GM18861 (cell line): ENCODE measurements around the gene NRG2.

Experiments
- ATAC-seq: cut with Tn5 transposase; IDR thresholded peaks from one replicate; pipeline ENCODE4 v1.9.1; 2021; ENCODE audit not compliant: unreplicated experiment

NRG2 gene

DNA sequence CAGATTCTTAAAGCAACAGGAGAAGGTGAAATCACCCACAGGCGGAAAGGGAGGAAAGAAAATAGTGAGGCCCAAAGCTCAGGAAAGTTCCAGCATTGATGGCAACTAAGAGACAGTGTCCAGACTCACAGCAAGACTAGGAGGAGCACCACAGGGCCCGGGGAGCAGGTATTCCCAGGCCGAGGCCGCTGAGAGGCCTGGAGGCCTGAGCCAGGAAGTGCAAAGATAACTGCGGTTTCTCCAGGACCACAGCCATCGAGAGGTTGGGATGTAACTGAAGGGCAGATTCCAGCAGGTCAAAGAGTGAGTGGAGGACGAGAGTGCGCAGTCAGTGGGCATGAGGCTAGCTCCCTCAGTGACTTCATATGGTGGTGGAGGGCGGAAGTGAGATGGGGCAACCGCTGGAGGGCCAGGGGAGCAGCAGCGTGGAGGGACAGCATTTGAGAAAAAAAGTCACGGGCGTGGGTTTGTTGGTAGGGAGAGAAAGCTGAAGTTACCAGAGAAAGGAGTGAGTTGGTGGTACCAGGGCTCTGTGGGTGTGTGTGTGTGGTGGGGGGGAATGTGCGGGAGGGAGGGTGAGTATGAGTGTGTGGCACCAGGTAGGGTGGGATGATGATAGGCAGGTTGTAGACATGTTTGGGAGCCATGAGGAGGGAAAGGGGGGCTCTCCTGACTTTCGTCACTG lies 157.8 kb downstream of the NRG2 start:
- ATAC-seq: no peak

DNA sequence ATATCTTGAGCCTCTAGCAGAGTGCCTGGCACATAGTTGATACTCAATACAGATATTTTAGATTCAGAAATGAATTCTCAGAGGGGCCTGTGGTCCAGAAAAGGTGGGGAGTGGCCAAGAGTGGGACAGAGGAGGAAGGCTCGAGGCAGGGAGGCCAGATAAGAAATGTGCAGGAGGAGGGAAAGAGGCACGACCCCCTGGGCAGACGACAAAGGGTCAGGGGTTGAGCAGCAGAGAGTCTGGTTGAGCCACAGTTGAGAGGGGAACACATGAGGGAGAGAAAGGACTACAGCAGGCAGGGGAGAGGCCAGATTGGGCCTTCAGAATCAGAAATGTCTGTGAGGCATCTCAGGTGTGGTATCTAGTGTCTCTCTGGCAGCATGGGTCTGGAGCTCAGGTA lies 158.4 kb downstream of the NRG2 start:
- no peak for ATAC-seq

DNA sequence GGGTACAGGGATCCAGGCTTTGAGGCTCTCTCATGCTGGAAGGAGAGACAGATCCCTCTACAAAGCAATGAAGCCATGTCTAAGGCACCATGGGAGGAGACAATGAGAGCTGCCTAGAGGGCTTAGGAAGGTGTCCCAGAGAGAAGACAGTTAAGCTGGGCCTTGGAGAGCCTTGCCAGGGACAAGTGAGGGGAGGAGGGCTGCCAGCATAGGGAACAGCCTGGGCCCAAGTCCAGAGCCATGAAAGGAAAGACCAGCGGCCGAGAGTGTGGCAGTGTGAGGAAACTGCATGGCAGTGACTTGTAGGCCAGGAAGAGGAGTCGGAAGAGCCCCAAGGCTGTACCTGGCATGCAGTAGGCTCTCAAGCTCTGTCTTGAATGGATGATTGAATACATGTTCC lies 159.0 kb downstream of the NRG2 start:
- no peak for ATAC-seq

DNA sequence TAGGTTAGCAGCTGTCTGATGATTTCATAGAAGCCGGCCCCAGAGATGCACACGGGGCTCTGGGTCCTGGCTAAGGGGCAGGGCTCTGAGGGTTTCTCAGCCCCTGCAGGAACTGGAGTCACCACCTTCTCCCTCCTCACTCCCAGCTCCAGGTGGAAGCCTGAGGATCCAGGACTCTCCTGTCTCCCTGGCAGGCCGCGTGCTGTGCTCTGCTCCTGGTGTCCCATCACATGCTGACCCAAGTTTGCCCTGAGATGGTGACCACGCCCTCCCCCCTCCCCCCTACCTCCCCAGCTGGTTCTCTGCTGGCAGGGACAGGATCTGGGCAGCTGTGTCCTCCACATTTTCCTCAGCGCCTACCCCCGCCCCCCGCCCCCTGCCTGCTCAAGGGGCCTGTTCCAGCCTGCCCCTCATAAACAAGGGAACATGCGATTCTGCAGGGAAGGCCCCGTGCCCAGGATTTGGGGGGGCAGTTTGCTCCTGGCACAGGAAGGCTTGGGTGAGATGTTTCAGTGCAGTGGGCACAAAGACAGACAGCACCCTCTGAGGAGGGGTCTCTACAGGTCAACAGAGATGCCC lies 160.0 kb downstream of the NRG2 start:
- no peak for ATAC-seq

DNA sequence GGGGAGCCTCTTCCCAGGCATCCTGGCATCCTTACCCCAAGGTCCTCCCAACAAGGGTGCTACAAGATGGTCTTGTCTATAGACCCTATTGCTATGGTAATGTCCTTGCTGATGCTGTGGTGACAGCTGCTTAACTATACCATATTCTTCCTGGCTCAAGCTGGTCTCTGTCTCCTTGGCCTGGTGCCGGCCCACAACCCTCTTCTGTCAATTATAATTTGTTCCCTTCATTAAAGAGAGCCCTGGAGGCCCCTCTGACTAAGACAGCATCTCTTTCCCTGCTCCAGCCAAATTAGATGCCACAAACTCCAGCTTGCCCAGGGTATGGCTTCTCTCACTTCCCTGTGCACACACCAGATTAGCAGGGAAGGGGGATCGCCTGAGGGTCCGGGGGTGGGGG lies 160.8 kb downstream of the NRG2 start:
- ATAC-seq: no peak

DNA sequence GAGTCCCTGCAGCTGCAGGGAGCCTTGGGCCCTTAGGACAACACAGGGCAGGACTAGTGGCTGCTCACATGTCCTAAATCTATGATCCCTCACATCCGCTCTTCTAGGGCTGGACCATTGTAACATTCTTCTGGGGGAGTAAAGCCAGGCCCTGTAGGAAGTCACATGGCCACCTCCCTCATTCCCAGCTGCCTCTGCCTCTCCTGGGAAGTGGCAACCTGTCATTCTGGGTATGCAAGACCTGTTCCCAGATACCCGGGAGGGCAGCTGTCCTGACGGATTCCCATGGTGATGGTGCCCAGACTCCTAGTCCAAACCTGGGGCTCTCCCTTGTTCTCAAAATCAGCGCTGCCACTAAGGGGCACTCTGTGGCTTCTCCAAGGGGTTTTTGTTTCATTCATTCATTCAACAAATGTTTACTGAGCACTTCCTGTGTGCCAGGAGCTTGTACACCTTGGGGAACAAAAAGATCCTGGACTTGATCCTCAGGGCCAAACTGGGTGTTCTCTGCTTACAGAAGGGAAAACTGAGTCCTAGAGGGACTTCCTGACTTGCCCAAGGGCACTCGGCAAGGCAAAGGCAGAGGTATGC lies 161.9 kb downstream of the NRG2 start:
- ATAC-seq: no peak

DNA sequence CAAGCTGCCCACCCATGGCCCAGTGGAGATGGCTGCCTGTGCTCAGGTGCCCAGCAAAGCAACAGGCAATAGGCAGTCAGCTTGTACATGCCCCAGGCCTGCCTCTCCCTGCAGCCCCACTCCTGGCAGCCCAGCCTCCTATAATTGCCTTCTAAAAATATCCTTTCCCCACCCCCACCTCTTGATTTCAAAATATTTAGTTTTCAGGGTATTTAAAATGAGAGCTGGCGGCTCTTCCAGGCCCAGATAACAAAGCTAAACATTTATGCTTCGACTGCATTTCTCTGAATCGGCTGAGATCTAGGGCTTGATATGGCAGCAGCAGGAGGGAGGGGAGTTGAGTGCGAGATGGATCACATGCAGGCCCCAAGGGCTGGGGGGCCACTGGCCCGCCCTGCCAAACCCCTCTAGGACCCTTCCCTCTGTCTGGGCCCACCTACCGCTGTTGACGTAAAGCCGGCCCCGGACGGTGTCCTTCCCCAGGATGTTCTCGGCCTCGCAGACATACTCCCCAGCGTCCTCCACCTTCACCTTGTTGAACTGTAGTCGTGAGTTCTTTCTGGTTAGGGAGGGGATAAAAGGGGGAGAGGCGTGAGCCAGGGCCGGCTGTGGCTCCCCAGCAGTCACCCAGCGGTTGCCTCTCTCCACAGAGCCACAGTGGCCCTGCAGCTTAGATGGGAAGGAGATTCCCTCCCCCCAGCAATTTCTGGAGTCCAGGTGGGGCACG lies 162.5 kb downstream of the NRG2 start:
- ATAC-seq: no peak

DNA sequence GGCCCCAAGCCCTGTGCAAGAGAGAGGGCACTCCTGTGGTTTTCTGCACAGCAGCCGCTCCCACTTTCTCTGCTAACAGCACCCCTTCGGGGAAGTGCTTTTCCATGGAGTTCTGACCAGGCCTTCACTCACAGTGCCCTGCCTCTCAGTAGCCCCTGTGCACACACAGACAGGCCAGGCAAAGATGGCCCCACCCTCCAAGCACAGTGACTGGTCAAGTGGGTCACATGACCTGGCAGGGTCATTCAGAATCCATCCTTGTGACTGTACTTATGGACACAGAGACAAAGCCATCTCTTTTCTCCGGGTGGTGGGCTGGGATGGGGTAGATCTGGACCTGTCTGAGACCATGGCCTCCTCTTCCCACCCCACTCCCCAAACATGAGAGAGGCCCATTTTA lies 165.0 kb downstream of the NRG2 start:
- no peak for ATAC-seq

DNA sequence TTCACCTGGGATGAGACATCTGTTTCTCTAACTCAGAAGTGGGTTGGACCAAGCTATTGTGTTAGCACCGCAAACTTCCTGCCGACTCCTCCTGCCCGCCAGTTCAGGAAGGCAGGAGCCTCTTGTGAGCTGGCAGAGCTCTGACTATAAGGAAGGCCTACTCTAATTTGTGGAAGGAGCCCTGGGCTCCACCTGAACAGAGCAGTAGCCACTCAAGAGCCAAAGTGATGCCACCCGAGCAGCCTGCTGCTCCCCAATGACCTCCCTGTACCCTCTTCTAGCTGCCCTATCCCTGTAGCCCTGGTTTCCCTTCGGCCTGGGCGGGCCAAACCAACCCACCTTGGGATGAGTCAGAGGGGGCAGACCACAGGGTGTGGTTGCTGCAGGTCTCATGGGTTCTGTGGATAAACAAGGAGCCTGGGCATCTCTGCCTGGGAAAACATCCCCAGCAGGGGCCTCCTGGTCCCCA lies 165.9 kb downstream of the NRG2 start:
- no peak for ATAC-seq

DNA sequence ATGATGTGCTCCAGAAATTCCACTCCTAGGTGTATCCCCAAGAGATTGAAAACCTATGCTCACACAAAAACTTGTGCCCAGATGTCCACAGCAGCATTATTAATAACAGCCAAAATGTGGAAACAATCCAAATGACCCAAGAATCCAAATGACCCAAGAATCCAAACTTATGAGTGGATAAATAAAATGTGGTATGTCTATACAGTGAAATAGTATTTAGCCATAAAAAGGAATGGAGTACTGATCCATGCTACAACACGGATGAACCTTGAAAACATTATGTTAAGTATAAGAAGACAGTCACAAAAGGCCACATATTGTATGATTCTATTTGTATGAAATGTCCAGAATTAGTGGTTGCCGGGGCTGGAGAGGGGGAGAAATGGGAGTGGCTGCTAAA lies 167.1 kb downstream of the NRG2 start:
- ATAC-seq: no peak

DNA sequence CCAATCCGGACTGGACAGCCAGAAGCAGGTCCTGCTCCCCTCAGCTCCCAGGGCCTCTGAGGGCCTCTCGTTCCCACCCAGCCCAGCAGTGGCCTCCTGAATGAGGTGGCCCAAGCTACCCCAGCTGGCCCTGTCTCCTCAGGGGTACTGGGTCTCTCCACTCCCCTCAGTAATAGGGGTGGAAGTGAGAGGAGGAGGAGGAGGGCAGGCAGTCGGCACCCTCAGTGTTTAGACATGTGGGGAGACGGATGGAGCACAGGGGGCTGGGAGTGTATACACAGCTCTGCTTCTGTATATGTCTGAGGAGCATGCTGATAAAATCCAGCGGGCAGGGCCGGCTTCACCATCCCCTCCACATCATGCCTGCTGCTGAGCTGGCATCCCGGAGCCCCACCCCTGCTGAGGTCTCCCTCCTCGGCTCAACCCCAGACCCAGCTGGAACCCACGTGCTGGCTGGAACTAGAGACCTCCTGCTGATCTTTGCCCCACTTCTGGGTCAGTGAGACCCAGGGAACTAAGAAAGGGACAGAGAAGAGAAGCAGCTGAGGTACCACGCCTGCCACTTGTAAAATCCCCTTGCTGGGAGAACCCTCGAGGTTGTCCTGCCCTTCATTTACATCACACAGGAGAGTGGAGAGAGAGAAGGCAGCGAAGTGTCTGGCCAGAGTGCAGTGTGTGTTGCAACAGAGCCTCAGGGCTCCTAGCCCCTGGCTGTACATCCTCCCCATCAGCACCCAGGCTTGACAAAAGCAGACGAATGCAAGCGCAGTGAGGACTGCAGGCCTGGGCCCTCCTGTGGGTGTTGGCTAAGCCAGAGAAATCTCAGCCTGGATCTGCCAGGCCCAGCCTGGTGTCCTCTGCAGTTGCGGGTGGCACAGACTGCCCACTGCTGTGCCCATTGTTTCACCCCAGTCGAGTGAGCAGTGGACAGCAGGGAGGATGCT lies 170.0 kb downstream of the NRG2 start:
- no peak for ATAC-seq

DNA sequence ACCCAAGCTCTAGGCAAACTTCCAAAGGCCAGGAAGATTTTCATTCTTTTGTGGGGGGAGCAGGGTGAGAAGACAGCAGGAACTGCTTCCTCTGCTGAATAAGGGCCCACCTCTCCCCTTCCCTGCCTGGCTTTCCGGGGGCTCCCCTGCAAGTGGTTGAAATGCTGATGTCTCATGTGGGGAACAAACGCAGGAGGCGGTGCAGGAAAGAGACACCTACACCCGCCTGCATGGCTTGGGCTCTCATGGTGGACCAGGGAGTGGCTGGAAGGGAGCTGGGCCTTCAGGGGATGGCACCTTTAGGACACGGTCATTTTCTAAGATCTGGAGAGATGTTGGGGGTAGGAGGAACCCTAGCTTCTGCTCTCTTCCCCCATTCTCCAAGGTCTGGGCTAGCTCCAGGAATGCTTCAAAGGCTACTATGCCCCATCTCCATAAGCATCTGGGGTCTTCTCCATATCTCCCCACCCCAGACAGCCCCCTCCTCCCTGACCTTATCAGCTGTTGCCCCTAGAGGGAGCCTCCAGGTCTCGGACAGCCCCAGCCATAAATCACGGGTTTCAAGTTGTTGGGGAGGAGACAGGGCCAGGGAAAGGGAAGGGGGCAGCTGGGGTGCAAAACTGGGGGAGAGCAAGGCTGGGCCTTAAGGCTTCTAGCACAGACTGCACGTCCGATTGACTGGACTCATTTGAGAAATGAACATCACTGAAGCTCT lies 170.9 kb downstream of the NRG2 start:
- no peak for ATAC-seq

DNA sequence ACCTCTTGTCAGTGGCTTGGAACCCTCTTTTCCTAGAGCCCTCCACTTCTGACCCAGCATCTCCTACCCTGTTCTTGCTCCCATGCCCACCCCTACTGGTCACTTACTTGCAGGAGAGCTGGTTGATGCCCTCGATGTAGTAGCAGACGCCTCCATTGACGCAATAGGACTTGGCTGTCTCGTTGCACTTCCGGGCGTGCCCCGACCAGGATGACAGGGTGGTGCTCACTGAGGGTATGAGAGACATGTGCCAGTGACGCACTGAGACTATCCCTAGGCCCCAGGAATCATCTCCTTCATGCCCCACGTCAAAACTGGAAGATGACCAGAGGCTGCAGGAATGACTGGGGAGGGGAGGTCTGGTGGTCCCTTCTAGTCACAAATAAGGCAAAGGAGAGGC lies 171.5 kb downstream of the NRG2 start:
- ATAC-seq: no peak

DNA sequence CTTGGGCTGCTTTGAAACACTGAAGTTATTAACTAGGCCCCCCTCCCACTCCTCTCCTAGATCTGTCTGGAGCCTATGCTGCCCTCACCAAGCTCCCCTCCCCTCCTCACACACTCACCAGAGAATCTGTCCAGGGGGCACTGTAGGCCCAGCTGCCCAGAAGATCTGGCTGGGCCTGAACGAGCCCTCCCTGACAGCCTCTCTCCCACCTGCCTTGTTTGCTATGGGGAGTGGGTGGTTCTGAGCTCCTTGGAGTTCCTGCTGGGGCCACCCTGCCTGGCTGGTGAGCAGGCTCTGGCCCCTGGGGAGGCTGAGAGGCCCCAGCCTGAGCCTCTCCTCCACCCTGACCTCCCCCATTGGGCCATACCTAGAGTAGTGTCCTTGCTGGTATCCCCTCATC lies 172.4 kb downstream of the NRG2 start:
- ATAC-seq: no peak

DNA sequence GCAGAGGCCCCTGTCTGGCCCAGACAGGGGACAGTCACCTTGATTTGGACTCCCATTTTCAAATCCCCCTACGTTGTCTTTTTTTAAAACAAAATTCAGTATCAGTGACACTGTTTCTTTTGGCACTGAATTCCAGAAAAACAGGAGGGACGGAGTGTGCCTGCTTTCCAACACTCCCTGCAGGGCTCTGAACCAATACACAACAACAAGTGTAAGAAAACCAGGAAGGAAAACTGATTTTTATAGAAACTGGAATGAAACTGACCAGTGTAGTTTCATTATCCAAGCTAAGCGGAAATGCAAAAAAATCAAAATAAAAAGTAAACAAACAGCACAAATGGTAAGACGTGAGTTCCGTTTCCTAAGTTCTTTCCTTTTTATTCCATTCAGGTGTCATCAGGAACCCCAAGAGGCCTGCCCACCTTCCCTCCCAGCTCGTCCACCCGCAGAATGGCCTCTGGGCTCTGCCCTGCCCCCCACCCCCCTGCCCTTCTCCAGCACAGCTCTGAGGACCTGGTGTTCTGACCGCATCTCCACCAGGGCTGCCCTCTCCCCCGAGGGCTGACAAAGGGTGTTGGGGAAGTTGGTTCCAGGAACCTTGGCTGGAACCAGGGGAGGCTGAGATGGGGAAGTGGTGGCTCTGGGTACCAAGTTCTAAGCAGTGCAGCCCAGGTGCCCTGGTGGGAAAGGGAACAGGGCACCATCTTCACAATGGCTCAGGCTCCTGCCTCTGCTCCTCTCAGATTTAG lies 173.9 kb downstream of the NRG2 start:
- no peak for ATAC-seq

DNA sequence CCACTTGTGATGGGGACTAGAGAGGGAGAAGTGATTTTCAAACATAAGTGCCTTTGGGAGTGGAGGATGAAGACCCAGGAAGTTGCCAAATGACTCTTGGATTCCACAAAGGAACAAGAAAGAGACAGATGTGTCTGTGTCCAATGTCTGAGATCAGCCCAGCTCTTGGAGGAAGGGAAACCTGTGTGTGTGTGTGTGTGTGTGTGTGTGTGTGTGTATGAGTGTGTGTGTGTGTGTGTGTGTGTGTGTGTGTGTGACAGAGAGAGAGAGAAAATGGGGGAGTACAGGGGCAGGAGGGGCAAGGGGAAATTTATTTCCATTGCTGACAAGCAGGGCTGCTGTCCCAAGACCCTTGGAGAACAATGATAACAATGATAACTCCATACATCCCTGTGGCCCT lies 175.5 kb downstream of the NRG2 start:
- no peak for ATAC-seq

DNA sequence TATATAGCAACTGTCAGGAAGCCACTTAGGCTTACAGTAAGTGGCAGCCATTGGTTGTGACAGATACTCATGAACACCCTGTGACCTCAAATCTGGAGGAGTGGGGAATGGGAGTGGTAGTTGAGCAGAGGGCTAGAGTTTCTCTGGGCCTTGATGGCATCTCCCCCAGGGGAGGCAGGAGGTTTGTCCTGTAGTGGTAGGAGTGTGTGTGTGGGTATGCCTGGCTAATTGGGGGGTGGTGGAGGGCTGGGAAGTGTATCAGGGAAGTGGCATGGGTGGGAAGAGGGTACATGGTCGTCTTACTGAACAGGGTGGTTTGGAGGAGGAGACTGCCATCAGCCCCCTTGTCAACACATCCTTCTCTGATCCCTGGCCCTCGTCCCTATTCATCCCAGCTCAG lies 176.0 kb downstream of the NRG2 start:
- ATAC-seq: no peak

DNA sequence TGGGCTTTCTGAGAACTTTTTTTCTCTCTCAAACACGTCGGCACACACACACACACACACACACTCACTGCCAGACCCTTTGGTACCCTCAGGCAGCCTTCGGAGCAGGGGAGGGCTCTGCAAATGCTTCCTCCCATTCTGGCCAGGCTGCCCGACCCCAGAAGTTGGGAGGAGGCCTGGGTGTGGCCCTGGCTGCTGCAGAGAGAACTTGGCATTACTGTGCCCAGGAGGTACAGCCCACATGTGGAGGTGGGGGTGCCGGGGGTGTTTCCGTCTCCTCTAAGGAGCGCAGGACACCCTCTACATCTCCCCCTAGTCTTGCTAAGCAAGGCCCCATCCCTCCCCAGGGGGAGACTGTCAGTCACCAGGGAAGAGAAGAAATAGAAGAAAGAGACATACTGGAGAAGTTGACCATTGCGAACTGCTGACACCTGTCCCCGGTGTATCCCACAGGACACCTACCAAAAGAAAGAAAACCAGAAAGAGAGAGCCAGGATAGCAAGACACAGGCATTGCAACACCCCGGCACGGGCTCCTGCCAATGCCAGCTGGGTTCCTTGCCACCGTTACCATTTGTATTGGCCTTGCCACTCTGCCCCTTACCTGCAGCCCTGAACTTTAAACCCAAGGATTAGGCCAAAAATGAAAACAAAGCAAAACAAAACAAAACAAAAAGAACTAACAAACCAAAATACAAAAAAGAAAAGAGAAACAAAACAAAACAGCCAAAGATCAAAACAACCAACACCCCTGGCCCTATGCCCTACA lies 178.2 kb downstream of the NRG2 start:
- no peak for ATAC-seq
